T-helper 22 cell (primary cell): ENCODE results near the gene TFAP2B.

ENCODE experiments used
- DNase-seq: peaks from one replicate; pipeline ENCODE4 v3.0.0-alpha.2; 2020; ENCODE audit warnings: low read depth

Gene TFAP2B

DNA sequence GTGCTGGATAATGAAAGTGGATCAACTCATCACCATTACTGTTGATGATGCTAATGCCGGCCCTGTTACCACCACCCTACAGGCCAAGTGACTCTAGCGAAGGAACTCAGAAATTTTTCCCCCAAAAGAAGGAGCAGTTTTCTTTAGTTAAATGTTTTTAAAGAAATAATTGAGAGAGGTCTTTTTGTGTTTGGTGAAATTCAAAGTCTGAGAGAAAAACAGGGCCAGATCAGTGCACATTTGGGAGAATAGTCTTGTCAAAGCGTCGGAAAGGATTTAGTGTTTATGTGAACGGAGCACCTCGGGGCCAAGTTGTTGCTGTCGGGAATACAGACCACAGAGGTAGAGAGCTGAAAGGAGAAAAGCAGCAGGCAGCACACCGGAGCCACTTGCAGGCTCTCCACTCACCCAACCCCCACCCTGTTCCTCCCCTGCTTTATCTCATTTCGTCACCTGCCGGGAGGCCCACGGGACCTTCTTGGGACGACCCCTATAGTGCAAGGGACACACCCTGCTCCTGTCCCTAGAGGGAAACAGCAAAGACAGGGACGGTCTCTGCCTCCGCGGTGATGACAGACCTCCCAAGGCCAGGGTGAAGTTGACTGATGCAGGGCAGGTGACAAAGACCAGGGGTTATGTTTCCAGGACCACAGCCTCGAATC, 6.8 kb downstream of the TFAP2B start:
- no peak for DNase-seq

DNA sequence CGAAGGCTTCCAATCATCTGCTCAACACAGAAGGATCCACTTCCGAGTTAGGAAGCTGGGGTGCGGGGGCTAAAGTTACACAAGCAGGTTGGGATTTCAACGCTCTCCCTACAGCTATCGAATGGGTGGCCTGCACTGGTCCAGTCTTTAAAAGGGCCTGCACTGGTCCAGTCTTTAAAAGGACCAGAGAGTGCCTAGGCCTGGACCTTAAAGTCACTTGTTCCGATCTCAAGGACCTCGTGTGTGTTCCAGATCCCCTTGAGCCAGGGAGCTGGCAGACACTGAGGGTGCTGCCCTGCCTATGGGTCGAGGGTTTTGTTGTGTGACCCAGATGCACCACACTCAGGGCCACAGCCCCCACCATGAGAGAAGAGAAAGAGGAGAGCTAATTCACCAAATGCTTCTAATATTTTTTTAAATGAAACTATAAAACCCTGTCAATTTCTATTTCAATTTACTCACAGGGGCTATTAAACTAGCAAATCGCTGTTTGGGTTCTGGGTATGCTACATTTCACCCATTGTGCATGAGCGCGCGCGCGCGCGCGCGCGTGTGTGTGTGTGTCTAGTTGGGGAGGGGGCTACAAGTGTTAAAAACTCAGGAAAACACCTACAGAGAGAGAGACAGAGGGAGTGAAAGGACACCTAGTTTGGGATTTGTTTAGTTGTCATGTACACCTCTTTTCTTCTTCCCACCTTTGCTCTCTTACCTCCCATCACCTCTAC, 7.5 kb downstream of the TFAP2B start:
- DNase-seq = no peak

DNA sequence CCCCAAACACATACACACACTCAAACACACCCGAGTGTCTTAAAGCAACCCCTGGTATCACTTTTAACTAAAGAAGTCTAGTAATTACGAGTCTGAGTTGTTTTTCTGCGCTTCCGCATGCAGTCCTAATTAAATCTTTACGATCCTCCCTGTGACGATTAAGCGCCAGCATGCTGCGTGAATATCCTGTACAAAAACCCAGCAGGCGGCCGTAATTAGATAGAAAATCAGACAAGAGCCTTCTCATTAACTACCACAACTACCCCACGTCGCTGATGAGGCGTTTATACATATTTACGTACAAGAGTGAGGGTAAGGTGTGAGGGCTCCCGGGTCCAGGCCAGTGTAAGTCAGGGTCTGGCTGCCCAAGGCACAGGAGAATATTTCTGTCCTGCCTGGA, 8.1 kb downstream of the TFAP2B start:
- no peak for DNase-seq

DNA sequence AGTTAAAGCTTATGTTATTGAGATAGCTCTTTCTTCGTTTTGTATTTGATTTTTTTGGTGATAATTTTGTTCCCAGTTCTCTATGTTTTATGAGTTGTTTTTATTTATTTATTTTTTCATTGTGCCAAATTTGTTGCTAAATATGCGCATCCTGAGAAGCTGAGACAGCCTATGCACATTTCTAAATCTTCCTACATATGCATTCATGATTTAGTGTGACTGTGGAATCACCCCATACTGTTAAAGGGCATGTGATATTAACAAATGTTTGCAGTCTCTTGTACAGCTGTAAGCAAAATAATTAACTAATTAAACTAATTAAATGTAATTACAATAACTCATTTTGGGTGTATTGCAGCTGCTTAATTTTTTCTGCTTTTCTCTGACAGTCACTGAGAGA, 10.4 kb downstream of the TFAP2B start:
- DNase-seq = no peak

DNA sequence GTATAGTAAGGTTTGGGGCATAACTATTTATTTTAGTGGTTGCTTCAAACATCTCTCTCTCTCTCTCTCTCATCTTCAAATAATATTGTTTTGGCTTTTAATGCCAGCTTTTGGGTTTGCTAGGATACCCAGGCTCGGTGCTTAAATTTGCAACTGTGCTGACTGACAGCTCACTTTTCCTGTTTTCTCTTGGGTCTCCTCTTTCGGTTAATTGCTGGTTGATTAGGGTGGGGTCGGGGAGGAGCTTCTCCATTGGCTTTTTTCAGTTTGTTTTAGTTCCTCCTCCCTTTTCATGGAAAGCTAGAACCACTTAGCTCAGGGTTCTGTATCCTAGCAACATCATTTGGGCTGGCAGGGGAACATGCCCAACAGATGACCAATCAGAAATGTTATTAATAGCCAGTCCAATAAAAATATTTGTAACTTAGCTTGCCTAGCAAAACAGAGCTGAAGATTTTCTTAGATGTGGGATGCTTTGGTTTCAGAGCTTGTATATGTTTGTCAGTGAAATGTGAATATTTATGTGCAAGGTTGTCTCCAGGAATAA, 11.3 kb downstream of the TFAP2B start:
- DNase-seq = no peak

DNA sequence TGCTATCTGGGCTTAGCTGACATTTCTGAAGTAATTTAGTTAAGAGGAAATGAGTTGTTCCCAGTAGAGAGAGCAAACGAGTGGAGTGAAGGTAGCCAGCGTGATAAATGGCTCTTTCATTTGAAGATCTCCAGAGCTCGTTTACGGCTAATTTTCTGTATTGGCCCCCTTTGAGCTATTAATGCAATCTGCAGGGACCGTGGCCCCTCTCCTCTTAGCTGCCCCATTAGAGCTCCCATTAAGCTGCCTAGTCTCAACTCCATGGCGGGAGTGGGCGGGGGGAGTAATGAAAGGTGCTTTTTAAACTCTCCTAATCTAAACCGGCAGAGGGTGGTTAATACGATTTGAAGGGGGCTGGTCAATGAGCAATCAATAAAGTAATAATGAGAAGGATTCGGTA, 12.5 kb downstream of the TFAP2B start:
- no peak for DNase-seq

DNA sequence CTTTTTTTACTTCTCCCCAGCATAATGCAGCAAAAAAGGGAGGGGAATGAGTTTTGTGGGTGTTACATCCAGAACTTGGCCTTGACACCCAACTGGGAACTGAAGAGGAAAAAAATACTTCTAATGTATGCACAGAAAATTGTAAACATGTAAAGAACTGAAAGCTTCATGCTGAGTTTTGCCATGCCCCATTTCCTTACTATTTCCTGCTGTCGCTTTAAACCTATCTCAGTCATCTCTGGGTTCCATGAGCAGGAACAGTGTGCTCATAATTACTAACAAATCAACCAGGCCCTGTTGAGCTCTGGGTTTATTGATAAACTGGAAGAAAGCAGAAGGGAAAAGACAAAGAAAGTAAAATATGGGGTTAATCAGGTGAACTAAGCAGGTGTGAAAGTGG, 14.2 kb downstream of the TFAP2B start:
- no peak for DNase-seq

DNA sequence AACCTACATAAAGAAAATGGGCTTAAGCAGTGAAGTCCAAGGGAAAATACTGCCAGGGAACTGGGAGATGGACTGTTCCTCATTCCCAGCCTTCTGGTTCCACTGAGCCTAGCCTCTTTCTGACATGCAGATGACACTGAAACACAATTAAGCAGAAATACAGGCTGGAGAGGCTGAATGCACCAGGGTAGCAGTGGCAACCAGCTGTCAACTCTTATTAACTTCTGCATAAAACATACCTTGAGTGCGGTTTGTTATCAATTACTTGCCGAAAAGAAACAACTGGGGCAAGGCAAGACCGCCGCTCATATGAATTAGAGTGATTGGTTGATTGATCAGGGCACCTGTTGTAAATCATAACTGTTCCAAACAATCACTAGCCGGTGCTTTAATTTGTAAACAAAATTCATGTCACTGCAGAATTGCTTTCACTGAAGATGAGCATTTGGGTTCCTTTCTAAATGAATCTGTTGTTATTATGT, 16.3 kb downstream of the TFAP2B start:
- DNase-seq = no peak

DNA sequence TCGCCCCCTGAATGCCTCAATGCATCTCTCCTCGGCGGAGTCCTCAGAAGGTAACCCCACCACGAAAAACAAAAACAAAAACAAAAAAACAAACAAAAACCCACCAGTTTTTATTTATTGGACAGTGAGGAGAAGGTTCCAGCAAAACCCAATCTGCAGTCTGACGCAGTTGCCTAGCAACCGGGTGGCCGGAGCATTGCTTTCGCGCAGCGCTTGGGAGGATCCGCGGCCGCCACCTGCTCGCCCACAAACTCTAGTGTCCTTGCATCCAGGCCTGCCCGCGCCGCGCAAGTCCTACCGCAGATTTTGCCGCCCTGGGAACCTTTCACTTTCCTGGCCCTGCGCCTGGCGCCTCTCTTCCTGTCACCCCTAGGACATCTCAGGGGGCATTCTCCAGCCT, 17.6 kb downstream of the TFAP2B start:
- DNase-seq = no peak

DNA sequence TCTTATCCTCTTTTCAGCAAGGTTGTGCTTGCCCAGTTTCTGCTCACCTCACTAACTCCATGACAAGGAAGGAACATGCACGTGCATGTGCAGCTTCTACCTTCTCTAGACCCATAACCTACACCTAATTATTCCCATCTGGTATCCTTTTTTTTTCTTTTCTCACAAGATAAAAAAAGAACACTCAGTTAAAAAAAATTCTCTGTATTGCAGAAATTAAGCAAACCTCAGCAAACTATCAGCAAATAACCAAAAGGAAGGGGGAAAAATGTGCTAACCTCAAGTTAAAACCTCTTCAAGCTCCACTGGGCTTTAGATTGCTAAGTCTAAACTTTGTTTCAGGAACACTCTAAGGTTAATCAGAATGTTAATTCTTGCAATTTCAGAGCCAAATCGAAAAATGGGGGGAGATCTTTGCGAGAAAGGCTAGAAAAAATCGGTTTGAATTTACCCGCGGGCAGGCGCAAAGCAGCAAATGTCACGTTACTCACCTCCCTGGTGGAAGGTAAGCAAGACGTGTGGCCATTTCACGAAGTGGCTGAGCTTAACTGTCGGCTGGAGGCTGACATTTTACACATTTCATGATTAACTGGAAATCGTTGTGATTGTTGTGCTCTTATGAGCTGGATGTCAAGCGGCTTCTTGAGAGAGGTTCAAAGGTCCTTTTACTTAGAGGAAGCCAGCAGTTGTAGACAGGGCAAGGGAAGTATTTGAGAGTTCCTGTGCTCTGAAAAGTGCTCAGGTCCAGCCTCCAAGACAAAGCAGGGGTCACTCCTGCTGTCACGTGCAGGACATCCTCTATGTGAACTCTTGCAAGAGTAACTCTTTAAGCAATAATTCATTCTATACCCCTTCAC, 19.1 kb downstream of the TFAP2B start:
- DNase-seq = no peak

DNA sequence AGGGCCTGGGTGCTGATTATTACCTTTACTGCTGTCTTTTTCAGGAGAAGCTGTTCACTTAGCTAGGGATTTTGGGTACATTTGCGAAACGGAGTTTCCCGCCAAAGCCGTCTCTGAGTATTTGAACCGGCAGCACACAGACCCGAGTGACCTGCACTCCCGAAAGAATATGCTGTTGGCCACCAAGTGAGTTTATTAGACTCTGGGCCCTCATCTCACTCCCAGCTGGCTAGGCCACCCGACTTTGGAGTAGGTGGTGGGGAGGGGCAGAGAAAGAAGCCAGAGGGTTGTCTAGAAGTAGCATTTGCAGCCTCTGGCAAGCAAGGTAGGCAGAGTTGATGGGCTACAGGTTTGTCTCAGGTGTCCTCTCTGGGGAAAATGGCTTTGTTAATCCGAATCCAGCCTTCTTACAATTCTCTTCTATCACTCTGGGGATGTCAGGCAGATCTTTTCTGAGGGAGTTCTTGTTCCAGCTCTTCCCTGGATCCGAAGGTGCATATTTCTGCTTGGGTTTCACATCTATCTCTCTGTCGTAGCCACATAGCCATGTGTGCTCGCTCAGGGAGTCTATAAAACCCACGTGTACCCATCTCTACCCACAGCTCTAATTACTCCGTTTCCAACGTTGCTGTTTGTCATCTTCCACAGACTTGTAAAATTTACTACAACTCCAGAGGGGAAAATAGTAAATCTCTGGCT, 21.6 kb downstream of the TFAP2B start:
- DNase-seq = no peak

DNA sequence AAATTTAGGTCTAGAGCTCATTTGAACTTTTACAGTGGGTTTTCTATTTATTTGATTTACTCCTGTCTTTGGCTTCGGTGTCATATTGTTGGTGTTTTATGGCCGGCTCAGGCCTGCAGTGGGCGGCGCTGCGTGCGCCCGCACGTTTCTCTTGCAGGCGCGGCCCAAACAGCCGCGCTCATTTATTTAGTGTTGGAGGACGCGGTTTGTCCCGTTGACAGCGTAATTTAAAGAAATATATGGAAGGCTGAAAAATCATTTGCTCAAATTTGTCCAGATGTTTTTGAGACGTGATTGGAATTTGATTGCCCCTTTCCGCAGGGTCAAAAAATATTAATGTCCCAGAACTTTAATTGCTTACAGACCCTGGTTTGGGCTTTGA, 22.1 kb downstream of the TFAP2B start:
- no peak for DNase-seq

DNA sequence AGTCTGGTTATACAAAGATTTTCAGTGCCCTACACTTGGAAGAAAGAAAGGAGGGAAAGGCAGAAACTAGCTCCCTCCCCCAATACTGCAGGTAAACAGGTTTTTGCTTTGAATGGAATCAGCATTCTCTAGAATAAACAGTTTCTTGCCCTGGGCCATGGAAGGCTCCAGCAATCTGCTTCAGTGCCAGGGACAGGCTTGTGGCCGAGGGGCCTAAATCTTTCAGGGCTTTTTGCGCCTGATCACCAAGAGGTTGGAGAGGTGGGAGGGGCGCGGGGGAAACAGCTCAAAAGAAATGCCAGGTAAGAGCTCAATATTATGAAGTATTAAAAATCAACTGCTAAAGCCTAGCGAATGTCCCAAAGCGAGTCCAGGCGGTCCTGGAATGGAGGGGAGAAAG, 23.8 kb downstream of the TFAP2B start:
- DNase-seq = no peak

DNA sequence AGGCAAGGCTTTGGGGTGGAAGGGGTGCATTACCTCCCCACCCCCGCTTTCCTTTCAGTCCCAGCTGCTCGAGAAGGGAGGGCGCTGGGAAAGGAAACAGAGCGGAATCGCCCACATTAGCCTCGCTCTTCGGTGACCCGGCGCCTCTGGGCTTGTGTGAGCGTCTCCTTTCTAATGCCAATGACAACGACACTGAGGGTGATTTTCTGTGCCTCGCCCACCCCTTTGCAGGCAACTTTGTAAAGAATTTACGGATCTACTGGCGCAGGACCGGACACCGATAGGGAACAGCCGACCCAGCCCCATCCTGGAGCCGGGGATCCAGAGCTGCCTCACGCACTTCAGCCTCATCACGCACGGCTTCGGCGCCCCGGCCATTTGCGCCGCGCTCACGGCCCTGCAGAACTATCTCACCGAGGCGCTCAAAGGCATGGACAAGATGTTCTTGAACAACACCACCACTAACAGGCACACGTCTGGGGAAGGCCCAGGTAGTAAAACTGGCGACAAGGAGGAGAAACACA, 24.3 kb downstream of the TFAP2B start:
- no peak for DNase-seq

DNA sequence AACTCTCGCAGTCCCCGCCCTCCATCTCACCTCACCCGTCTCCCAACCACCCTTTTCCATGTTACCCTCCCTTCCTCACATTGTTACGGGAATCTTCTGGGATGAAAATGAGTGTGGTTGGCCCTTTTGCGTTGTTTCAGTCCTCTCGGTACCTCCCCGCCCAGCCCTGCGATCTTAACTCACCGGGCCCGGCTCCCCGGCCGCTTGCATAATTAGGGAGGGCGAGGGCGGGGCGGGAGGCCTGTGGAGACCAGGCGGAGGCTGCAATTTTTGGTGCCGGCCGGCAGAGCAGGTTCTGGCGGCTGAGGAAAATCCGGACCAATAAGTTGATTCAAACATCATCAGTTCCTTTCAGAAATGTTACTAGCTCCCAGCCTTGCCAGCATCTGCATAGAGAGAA, 25.2 kb downstream of the TFAP2B start:
- no peak for DNase-seq

DNA sequence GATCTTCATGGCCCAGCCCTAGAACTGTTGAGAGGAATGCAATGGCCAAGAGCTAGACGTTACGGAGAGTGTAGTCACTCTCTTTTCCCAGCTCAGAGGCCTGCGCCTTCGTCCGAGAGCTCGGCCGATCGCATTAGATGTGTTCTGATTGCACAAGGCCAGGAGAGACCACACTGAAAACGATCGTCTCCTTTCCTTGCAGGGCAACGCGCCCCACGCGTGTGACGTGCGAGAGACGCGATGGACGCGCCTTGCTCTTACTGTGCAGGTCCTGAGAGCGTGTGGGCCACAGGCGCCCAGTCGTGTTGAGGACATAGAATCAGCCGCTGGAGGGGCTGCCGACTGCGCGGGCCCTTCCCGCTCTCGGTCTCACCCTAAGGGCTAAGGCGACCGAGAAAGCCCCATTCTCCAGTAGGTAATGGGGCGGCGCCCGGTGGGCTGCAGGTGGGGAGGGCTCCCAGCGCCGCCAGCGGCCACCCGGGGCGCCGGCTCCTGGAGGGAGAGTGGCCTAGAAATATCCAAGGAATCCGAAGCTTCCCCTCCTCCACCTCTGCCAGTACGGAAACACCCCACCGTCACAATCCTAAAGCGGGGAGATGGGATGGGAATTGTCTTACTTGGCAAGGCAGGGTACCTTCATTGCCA, 26.9 kb downstream of the TFAP2B start:
- DNase-seq = no peak

DNA sequence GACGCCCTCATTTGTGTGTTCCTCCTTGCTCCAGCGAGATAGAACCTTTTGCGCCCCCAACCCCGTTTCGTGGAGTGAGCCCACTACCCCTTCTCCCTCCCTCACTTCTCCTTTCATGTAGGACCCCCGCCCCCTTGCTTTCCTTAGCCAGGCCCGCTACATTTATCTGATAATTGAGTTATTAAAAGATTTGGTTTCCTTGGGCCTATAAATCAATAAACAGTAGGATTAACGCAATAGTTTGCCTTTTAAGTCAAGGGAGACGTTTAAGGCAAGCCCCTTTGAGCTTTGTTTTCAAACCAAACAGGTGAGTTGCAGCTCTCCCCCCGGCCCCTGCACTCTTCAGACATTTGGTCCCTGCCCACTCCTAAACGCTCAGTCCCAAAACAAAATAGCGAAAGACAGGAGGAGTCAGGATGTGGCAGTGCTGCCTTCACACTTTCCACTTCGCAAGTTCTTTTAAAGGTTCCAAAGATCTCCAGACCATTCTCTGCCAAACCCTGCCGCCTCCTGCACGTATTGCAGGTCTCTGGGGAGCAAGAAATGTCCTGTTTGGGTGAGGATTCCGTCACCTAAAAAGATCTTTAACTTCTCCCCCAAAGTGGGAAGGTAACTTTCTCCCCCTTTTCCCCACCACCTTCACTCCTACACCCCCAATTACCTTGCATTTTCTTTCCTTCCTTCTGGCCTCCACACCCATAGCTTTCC, 27.6 kb downstream of the TFAP2B start:
- DNase-seq = no peak

DNA sequence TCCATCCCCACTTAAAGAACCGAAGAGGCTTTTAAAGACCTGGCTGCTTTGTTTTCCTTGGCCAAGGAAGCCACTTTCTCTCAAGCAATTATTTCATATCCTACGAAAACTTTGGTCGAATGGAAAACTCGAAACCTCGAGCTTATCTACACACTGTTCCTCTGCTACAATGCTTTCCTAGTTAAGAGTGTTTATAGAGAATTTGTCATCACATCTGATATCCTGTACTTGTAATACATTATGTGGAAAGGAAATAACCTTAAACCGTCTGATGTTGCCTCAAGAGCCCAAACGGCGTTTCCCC, 28.1 kb downstream of the TFAP2B start:
- DNase-seq = no peak

DNA sequence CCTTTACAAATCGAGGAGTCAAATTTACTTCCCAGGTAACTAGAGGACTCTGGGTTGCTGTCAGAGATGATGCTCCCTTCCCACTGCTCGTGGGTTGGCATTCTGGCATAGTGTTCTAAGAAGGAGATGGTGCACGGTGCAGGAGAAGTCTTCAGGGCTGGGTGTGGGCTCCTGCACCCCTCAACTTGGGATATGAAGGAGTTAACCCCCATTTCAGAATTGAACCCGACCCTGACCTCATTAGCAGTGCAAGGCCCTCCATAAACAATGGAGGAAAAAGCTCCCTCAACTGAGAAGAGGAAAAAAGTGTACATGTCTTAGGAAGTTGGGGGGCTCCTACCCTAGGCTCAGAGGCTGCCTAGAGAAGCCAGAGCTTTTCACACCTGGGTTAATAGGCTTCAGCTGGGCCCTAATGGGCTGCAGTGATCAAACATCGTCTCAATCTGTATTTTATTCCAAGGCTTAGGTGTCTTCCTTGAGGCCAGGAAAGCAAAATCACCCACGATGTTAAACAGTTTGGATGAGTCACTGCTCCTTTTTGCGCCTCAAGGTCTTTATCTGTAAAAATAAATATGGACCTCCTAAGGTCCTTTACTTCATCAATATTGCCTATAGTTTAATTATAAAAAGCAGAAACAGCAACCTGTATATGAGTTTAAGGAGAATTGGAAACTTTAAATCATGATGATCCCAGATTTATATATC, 29.4 kb downstream of the TFAP2B start:
- DNase-seq = no peak
